ENCODE results near the gene PPARD.

- no peak for TF ChIP-seq CTCF (conservative IDR thresholded peaks at IDR 0.05; ENCODE audit: low read length)
- no peak for TF ChIP-seq EZH2phosphoT487 (IDR thresholded peaks at IDR 0.05; ENCODE audit: borderline replicate concordance)
Observed at GRCh38 chr6:35366204-35366596, 23.8 kb downstream of the PPARD start.
